ENCODE data around the gene CELA2A.
"Not testable (repeated sequence)": the region's sequence is repeated elsewhere in the genome, so short reads cannot be mapped to it uniquely, and the experiment has no call there.

Gene CELA2A

DNA sequence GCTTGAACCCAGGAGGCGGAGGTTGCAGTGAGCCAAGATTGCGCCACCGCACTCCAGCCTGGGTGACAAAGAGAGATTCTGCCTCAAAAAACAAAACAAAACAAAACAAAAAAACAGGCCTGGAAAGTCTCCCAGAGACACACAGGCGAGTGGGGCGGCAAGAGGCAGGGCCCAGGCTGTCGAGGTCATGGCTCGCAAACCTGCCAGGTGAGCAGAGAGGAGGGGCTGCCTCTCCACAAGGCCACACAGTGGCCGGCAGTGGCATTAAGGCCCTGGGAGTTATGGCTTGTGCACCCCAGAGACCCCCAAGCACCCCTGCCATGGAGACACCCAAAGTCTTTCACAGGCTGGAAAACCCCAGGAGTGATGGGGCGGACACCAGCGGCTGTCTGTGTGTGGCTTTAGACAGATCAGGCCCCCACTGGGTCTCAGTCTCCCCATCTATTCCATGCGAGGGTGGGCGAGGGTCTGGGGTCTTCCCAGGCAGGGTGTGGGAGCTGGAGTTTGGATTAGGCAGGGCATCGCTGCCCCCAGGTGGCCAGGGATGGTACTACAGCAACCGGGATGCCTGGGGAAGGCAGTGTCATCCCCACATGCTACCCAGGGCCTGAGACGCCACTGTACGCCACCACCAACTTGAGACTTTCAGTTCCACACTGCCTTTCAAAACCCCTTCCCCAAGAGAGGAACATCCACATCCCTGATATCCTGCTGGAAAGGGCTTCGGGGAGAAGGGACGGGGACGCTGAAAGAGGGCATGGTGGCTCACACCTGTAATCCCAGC lies 25.6 kb upstream of the CELA2A start:
- Histone ChIP-seq H3K36me3 (peaks cover 0 to 42% (median 23%) of the 10 kb centered on the region in 3 donors), H3K4me1 (no peaks in the 10 kb centered on the region), H3K4me3 (no peak overlapping the region), H3K27me3 (no peaks in the 10 kb centered on the region), H3K27ac (no peak overlapping the region), H3K9me3 (no peaks in the 10 kb centered on the region)
- intact Hi-C loops (cut with DNase I; ENCODE audit: low total_unique reads): no loop called here
- TF ChIP-seq, protein P1, sequence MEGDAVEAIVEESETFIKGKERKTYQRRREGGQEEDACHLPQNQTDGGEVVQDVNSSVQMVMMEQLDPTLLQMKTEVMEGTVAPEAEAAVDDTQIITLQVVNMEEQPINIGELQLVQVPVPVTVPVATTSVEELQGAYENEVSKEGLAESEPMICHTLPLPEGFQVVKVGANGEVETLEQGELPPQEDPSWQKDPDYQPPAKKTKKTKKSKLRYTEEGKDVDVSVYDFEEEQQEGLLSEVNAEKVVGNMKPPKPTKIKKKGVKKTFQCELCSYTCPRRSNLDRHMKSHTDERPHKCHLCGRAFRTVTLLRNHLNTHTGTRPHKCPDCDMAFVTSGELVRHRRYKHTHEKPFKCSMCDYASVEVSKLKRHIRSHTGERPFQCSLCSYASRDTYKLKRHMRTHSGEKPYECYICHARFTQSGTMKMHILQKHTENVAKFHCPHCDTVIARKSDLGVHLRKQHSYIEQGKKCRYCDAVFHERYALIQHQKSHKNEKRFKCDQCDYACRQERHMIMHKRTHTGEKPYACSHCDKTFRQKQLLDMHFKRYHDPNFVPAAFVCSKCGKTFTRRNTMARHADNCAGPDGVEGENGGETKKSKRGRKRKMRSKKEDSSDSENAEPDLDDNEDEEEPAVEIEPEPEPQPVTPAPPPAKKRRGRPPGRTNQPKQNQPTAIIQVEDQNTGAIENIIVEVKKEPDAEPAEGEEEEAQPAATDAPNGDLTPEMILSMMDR (IDR thresholded peaks at IDR 0.05): peak; percentile 92 to 98
- DNase-seq: peak; percentile 56 to 82

DNA sequence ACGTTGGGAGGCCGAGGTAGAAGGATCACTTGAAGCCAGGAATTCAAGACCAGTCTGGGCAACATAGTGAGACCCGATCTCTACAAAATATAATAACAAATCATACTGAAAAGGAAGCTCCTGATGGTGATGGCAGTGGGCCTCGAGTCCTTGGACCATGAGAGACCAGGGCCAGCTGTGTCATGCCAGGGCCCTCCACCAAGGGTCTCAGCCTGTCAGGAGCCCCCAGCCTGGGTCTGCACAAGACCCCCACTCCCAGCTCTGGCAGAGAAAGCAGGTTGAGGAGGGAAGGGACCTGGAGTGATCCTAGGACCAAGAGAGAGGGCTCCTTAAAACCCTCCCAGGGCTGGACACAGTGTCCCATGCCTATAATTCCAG lies 25.0 kb upstream of the CELA2A start:
- no peaks in the 10 kb centered on the region for H3K4me1 ChIP-seq
- no peaks in the 10 kb centered on the region for H3K9me3 ChIP-seq
- H3K4me3 ChIP-seq: no peak overlapping the region
- peaks cover 0 to 36% (median 17%) of the 10 kb centered on the region in 3 donors for H3K36me3 ChIP-seq
- TF ChIP-seq, protein P1 (IDR thresholded peaks at IDR 0.05): no peak
- H3K27me3 ChIP-seq: no peaks in the 10 kb centered on the region
- no peak overlapping the region for H3K27ac ChIP-seq
- intact Hi-C loops (cut with DNase I; ENCODE audit: low total_unique reads): no loop called here
- DNase-seq: no peak

DNA sequence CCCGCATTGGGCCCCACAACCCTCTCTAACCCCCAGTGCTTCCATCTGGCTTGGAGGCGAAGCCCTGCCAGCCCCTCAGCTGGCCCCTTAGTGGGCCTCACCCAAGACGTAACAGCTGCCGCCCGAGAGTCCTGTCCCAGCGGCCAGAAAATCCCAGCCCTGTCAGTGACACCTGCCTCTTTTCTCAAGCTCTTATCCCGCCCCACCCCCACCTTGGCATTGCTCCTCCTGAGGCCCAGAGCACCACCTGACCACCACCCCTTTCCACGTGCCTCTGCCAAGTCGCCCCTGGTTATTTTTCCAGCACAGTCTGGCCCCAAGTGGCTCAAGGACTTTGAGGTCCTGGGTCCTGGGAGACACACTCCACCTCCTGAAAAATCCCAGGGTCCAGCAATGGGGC lies 24.2 kb upstream of the CELA2A start:
- TF ChIP-seq, protein P1 (IDR thresholded peaks at IDR 0.05): no peak
- no peak overlapping the region for H3K27ac ChIP-seq
- no peak for DNase-seq

DNA sequence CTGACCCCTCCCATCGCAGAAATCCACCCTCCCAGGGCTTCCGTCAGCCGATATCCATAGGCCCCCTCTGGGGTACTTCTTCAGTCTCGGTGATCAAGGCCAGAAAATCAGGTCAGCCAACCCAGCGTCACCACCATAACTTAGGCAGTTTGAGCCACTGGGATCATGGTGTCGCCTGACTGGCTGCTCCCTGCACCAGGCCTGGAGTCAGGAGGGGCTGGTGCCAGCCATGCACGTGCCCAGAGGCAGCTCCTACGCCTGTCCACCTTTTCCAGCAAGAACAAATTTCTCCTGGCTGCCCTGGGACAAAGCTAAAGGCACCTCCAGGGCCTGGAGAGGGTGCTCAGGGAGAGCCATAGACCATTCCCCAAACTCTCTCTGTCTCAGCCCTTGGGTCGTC lies 23.1 kb upstream of the CELA2A start:
- Histone ChIP-seq H3K9me3 (no peaks in the 10 kb centered on the region), H3K4me1 (no peaks in the 10 kb centered on the region), H3K27ac (no peak overlapping the region), H3K4me3 (no peak overlapping the region), H3K27me3 (no peaks in the 10 kb centered on the region), H3K36me3 (peaks cover 0 to 18% (median 5%) of the 10 kb centered on the region in 3 donors)
- intact Hi-C loops (cut with DNase I; ENCODE audit: low total_unique reads): no loop called here
- TF ChIP-seq, protein P1 (IDR thresholded peaks at IDR 0.05): no peak
- no peak for DNase-seq

More for the DNA sequence above, 24.2 kb upstream of the CELA2A start:
- H3K4me1 ChIP-seq: no peaks in the 10 kb centered on the region
- no peaks in the 10 kb centered on the region for H3K27me3 ChIP-seq
- no peak overlapping the region for H3K4me3 ChIP-seq
- H3K9me3 ChIP-seq: no peaks in the 10 kb centered on the region
- intact Hi-C loops (cut with DNase I; ENCODE audit: low total_unique reads): no loop called here
- peaks cover 0 to 29% (median 9%) of the 10 kb centered on the region in 3 donors for H3K36me3 ChIP-seq

DNA sequence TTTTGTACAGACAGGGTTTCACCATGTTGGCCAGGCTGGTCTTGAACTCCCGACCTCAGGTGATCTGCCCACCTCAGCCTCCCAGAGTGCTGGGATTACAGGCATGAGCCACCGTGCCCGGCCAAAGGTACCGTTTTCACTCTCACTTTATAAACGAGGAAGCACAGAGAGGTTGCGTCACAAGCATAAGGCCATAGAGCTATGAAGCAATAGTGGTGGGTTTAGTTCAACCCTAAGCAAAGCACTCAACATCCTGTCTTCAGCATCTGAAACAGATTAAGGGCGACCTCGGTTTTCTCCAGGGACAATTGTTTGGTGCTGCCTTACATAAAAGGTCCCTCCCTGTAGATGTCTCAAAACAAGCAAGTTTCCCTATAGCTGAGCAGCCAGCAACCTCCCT lies 21.8 kb upstream of the CELA2A start:
- H3K27me3 ChIP-seq; intact Hi-C loops (cut with DNase I; ENCODE audit: low total_unique reads); H3K4me1 ChIP-seq; H3K4me3 ChIP-seq; H3K27ac ChIP-seq; H3K36me3 ChIP-seq; DNase-seq; H3K9me3 ChIP-seq: not testable (repeated sequence)

DNA sequence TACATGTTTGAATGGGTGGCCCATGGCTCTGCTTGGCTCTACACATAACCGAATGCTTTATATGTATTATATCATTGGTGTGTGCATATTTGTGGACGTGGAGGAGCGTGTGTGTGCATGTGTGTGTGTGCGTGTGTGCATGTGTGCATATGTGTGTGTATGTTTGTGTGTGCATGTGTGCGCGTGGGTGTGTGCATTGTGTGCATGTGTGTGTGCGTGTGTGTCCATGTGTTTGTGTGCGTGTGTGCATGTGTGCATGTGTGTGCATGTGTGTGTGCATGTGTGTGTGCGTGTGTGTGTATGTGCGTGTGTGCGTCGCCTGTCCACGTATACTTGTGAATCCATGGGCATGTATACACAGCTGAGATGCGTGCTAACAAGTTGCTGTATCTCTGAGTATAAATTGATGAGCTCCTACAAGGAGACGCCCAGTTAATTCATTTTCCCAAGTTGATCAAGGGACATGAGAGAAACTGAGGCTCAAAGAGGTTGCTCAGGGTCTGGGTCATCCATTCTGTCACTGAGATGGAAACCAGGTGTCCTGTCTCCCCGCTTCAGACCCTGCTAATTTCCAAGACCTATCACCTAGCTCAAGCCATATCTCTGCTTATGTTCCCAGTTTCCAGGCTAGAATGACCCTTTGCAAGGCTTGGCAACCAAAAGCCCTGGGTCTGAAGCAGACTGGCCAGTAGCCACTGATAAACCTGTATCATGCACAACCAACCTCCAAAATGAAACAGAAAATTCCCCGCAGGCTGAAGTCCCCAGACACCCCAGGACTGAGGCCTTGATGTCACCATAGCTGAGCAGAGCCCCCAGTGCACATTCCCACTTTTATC lies 21.1 kb upstream of the CELA2A start:
- no peak overlapping the region for H3K27ac ChIP-seq
- peaks cover 0 to 5% (median 0%) of the 10 kb centered on the region in 3 donors for H3K36me3 ChIP-seq
- H3K4me1 ChIP-seq: no peaks in the 10 kb centered on the region
- TF ChIP-seq, protein P1 (IDR thresholded peaks at IDR 0.05): no peak
- no peak overlapping the region for H3K4me3 ChIP-seq
- intact Hi-C loops (cut with DNase I; ENCODE audit: low total_unique reads): no loop called here
- no peaks in the 10 kb centered on the region for H3K9me3 ChIP-seq
- H3K27me3 ChIP-seq: no peaks in the 10 kb centered on the region
- DNase-seq: no peak

Measured in tibial artery (tissue), 4 donors.